Heart left ventricle (tissue), 13 donors: Measurements from ENCODE around the gene ABHD12B.

Experiments used
- POLR2A ChIP-seq, 2 donors: fragments of 450-650 bp; IDR thresholded peaks; one replicate each; pipeline ENCODE4 v1.6.1; 2017; ENCODE audit warnings: antibody characterized with exemption in 2 of 2, mild to moderate bottlenecking in 2 of 2, moderate library complexity in 2 of 2
- TF ChIP-seq, protein P1 (sequence below), 12 donors: fragments of 200-600 bp; sonication (generic) in 4 of 12; IDR thresholded peaks; one replicate each; pipeline versions ENCODE4 v1.5.0 to v1.8.0; 2018 to 2022; ENCODE audit warnings: antibody characterized with exemption in 12 of 12, mild to moderate bottlenecking in 5 of 12
- donor health status: ischemic (EF 13 %, LVEDD 7.1; RV severe dilation, severe dysfunction).
- donor health status: DM: no; HTN: yes; CAD: no.
- donor health status: DM: no; HTN: no; CAD: no.
- donor health status: ischemic (EF 25% LVEDD 6.9; RV normal size, moderate dysfunction).
- donor health status: ischemic (EF 25% LVEDD 5.7; RV mildly dilated, moderate dysfunction).
- donor health status: ischemic (EF 35%, LVEDD 5.7; RV mildly dilated, moderate dysfunction).
- donor health status: nonischemic (EF 11% LVEDD 7.7; RV severe dilation, severe dysfunction).
- donor health status: DM: yes; HTN: yes; CAD: no.
- donor health status: PGD.
- donor health status: ischemic (EF 29% LVEDD 5.4; RV normal size, mild dysfunction).
- donor health status: nonischemic (EF 23%, LVEDD 6.1; RV moderate dilation, normal function).

DNA sequence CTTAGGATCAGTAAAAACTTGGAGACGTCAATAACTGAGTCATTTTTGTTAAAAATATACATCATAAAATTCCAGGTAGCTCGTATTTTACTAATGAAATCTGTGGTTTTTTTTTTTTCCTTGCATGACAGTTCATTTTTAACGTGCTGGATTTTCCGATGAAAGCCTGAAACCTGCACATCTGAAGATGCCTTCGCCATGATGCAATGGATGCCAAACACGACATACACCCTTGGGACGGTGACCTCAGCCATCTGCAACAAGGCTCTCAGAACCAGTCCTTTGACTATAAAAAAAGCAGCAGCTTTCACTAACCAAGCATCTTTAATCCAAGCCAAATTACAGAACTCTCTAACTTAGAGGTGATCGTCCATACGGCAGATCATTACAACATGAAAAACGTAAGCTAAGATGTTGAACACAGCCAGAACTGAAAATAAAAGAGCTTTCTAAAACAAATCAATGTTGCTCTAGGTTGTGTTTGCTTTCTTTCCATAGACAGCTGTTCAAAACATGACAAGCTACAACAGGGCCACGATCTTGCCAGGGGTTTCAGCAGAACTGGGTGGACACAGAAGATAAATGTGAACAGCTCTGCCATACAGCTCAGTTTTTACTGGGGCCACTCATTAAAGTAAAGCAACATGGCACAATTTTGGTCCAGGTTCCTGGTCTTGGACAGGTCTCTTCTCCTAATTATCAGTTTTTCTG lies 48.6 kb upstream of the ABHD12B start:
- no peak for TF ChIP-seq POLR2A (IDR thresholded peaks at IDR 0.05)
- TF ChIP-seq, protein P1, sequence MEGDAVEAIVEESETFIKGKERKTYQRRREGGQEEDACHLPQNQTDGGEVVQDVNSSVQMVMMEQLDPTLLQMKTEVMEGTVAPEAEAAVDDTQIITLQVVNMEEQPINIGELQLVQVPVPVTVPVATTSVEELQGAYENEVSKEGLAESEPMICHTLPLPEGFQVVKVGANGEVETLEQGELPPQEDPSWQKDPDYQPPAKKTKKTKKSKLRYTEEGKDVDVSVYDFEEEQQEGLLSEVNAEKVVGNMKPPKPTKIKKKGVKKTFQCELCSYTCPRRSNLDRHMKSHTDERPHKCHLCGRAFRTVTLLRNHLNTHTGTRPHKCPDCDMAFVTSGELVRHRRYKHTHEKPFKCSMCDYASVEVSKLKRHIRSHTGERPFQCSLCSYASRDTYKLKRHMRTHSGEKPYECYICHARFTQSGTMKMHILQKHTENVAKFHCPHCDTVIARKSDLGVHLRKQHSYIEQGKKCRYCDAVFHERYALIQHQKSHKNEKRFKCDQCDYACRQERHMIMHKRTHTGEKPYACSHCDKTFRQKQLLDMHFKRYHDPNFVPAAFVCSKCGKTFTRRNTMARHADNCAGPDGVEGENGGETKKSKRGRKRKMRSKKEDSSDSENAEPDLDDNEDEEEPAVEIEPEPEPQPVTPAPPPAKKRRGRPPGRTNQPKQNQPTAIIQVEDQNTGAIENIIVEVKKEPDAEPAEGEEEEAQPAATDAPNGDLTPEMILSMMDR (IDR thresholded peaks at IDR 0.05) = no peak
